Activated CD8-positive, alpha-beta memory T cell treated with anti-CD3 and anti-CD28 coated beads for 24 hours (primary cell): Measurements from ENCODE around the gene CASQ2.

Source experiments
- DNase-seq: peaks from one replicate; pipeline ENCODE4 v3.0.0-alpha.2; 2020

The CASQ2 gene

GRCh38 chr1:115655916-115656315 is 112.6 kb downstream of the CASQ2 start:
- DNase-seq: no peak

- no peak for DNase-seq
These were observed 113.2 kb downstream of the CASQ2 start for GRCh38 chr1:115655306-115655663.

GRCh38 chr1:115654663-115655305 is 113.7 kb downstream of the CASQ2 start:
- DNase-seq: no peak

DNA sequence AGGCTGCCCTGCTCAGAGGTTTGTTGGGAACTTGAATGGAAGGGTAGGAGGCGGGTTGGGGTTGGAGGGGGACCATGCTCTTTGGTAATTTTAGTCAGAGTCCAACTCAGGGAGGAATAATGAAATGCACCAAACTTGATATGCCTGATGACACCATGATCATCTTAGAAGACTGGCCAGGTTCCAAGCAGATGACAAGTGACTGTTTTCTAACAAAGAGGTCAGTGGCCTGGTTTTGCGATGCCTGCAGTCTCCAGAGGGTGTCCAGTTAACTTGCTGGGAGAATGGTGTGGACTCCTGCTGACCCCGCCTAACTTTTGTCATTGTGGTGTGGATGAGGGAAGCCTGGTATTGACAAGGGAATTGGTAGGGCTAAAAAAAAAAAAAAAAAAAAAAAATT is 114.4 kb downstream of the CASQ2 start:
- no peak for DNase-seq

GRCh38 chr1:115652236-115652788 is 116.2 kb downstream of the CASQ2 start:
- DNase-seq: no peak

- no peak for DNase-seq
These were observed 117.1 kb downstream of the CASQ2 start for GRCh38 chr1:115651391-115651790.

- DNase-seq: no peak
These were observed 117.6 kb downstream of the CASQ2 start for GRCh38 chr1:115650961-115651360.
